Activated CD8-positive, alpha-beta memory T cell treated with anti-CD3 and anti-CD28 coated beads for 4 hours (primary cell): ENCODE data around the gene C1QTNF8.

Source experiments
- DNase-seq, 2 donors: peaks; one replicate each; pipeline ENCODE4 v3.0.0-alpha.2; 2020; ENCODE audit warnings: low read depth in 2 of 2

Gene C1QTNF8

DNA sequence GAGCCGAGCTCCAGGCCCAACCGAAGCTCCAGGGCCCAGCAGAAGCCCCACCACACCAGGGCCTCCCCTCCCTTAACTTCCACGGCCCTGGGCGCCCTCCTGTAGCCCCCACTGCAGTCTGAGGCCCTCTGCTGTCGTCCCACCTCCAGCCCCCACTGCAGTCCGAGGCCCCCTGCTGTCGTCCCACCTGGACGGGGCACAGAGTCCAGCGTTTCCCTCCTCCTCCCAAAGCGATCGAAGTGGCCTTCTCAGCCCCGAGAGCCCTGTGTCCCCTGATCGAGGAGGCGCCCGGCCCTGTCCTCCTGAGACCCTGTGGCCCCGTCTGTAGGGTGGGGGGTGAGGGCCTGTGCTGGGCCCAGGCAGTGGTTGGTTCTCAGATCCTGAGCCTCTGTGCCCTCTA, 31.1 kb upstream of the C1QTNF8 start:
- no peak for DNase-seq

DNA sequence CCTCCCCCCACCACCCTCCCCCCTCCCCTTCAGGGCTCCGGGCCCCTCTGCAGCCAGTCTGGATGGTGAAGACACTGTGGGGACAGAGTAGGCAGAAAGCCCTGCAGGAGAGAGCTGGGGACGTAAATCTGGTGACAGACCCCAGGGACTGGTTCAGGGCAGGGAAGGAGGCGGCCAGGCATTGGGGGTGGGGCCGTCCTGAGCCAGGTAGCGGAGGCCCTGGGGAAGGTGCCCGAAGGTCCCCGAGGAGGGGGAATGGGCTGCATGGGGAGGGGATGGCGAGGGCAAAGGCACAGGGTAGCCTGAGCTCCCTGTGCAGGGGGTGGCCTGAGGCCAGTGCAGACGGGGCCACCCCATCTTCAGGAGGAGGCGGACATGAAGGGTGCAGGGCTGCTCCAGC, 30.5 kb upstream of the C1QTNF8 start:
- DNase-seq: no peak

DNA sequence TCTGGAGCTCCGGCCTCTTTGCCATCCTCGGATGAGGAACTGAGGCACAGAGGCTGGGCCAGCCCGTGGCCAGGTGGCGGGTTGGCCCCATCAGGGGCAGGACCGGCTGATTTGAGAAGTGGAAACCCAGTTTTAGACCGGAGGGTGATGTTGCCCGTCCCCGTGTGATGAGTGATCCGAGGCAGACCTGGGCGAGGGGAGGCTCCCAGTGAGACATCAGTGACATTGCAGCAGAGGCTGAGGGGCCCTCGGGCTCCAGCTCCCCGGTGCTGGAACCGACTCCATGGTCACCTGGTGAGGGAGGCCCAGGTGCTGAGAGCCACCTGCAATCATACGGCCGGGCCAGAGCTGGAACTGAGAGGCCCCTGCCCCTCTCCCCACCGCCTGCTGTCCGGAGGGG, 30.0 kb upstream of the C1QTNF8 start:
- no peak for DNase-seq

DNA sequence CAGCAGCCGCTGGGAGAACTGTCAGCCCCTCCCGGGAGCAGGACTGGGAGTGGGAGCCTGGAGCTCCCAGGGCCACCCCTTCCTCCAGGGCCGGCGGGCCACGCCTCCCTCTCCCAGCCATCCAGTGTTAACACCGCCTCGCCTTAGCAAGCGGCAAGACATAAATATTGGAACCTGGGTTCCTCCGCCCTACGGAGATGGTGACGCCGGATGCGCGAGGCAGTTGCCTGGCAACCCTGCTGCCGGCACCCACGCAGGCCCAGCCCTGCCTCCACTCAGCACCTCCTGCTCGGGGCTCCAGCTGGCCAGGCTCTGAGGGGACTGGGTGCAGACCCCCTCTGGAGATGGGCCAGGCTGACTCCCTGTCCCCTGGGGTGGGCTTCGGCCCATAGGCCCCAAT, 29.4 kb upstream of the C1QTNF8 start:
- DNase-seq: no peak

DNA sequence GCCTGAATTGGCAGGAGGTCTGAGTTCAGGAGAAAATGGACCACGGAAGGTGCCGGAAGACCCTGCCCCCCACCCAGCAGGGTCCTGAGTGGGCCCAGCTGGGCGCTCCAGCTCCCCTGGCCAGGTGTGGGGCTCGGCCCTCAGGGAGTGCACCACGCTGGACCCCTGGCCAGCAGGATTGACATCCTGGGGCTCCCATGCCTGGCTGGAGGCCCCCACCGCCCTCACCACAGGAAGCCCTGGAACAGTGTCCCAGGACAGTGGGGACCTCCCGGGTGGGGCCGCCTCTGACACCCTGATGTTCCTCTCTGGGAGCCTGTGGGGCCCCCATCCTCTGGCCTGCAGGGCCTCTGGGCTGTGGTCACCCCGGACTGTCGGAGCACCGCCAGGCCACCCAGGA, 28.8 kb upstream of the C1QTNF8 start:
- no peak for DNase-seq

DNA sequence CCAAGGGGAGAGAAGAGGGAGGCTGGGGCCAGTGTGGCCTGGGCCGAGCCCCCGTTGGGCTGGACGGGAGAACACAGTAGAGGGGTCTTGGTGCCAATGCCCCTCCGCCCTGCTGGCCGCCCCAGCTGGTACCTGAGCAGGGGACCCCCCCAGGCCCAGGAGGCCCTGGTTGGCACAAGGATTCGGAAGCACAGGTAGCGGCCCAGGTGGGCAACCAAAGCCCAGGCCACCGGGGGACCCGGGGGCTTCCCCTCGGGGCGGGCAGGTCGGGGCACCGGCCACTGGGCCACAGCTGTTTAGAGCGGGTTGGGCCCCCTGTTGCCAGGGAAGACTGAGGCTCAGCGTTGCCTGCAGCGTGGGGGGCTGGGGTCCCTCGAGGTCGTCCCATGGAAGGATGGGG, 28.2 kb upstream of the C1QTNF8 start:
- no peak for DNase-seq

DNA sequence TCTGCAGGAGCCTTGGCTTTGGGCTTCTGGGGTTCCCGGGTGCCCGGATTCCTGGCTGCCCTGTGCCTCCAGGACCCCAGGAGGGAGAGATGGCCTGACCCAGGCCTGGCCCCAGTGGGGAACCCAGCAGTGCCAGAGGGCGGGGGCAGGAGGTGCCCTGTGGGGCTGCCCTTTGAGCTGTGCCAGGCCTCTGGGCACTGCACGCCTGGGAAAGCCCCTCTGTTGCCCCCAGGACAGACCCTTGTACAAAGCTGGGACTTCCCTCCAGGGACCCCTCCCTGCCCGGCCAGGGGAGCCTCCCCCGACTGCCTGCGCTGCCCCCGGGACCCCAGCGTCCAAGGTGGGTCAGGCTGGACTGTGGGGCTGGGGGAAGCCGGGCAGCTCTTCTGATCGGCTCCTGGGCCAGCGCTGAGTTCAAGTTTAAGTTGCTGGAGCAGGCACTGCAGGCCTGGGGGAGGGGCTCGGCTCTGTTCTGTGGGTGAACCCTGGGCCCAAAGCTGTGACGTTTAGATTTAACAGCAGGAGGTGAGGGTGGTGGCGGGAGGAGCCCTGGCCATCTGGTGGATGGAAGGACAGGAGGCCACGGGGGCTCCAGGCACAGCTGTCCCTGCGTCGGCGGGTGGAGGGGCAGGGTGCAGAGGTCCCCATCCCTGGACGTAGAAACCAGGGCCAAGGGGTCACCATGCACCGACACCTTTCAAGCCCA, 27.6 kb upstream of the C1QTNF8 start:
- DNase-seq: no peak

DNA sequence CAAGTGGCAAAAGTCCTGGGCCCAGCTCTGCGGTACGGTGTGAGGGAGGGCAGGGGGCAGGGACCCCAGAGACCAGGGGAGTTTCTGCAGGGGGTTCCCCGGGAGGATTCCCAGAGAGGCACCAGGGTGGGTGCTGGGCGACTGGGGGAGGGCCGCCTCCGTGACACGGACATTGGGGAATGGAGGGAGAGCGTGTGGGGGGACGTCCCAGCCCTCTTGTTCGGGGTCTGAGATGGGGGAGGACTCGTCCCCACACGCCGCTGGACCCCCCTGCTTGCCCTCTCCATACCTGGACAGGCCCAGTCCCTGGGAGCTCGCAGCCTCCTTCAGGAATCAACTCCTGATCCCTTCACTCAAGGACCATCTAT, 26.3 kb upstream of the C1QTNF8 start:
- DNase-seq: no peak

DNA sequence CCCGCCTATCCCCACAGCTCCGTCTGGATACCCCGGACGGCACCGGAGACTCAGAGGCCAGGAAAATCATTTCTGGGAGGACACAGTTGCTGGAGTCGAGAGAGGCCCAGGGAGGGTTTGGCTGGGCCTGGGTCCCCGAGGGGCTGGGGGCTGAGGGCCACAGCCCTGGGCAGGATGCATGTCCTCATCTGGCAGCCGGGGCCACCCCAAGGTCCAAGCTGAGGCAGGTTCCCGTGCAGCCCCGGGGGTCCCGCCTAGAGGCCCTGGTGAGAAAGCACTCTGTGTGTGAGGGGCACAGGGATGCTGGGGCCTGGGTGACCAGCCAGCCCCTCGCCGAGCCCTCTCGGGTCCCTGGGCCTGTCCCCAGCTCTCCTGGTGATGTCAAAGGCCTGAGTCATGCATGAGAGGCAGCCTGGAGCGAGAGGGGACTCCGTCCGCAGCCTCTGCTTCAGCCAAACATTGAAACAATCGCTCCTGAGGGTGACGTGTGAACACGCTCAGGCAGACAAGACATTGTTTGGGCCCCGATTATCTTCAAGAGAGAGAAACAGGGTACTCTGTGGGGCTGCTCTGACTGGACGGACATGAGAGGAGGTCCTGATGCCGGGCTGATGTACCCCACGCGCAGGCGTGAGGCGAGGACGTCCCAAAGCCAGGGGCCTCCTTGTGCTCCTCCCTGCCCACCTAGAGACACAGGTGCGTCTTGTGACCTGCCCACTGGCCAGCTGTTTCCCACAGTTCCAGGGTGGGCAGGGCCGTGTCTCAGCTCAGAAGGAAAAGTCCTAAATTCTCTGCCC, 25.8 kb upstream of the C1QTNF8 start:
- DNase-seq: no peak

DNA sequence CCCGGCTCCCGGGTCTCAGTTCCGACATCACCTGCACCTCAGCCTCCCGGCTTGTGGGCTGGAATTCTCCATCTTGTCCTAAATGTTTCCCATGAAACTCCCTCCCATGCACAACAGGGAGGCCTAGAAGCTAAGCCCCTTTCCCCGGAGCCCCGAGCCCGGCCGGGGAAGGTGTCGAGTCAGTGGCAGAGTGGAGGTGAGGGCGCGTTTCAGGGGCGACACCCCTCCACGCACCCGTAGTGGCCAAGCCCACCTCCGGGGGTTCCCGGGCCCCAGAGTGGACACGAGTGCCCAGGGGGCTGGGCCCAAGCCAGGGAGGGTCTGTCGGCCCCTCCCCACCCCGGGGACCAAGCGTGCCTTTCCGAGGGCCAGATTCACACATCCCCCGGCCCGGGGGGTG, 25.0 kb upstream of the C1QTNF8 start:
- no peak for DNase-seq

DNA sequence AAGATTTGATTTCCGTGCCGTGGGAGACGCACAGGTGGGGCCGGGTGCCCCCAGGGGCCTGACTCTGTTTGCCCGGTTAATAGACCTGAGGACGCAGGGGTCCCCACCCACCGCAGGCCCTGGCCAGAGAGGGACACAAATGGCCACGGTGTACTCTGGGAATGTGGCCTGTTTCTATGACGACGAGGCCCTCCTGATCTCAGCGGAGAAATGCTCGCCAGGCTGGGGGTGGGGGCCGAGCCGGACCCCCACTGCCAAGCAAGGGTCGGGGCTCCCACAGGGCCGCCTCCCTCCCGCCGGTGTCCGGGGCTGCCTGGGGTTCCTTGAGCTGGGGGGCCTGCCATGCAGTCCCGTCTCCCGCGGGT, 24.5 kb upstream of the C1QTNF8 start:
- no peak for DNase-seq

DNA sequence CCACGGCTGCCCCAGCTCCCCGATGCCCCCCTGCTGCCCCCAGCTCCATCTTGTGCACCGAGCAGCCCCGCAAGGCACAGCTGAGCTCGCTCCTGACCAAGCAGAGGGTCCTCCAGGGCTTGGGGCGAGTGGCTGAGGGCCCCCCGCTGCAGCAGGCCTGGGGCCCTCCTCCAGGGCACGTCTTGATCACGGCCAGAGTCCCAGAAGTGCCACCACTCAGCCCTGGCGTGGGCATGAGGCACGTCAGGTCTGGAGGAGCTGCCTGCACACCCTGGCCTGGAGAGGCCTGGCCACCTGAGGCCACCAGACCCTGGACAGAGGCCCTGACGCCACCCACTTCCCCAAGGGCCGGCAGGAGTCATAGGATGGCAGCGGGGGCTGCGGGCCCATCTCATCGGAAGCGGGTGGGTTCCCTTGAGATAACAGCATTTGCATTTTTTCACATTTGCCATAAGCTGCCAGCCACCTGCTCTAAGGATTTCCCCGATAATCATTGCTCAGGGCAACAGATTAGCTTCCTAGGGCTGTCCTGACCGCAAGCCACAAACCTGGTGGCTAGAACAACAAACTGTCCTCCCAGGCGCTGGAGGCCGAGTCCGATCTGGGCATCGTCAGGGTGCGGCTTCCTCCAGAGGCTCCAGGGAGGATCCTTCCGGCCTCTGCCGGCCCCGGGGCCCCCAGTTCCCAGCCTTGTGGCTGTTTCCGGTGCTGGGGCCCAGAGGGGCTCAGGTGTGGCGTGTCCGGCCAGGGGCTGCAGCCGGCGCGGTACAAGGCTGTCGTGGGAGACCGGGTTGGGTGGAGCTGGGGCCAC, 23.9 kb upstream of the C1QTNF8 start:
- DNase-seq: no peak

DNA sequence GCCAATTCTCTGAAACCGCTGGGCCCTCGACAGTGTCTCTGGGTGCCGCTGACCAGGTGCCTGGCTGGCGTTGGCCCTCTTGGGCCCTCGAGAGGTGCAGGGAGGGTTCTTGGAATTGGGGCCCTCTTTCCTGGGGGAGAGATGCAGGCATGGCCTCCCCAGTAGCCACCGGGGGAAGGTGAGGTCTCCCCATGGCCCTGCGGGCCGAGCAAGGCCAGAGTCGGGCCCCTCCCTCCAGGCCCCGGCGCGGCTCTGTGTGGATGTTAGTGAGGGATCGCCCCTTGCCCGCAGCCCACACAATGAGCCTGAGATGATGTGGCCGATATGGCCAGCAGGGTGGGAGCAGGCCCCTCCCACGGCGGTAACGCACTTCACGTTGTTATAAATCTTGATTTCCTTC, 23.1 kb upstream of the C1QTNF8 start:
- no peak for DNase-seq

DNA sequence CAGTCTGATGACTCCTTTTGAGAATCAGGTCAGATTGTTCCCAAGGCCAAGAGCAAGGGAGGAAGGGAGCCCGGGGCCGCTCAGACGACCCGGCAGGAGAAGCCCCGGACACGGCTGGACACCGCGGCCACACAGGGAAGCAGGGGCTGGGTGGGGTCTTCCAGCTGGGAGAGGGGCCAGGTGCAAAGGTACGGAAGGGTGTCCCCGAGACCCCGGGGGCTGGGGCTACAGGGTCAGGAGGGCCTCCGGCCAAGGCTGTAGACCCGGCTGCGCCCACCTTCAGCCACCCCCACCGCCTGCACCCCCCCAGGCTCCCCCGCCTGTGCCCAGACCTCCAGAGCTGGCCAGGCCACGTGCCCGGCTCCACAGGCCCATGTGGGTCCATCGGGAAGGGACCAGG, 21.9 kb upstream of the C1QTNF8 start:
- DNase-seq: no peak

DNA sequence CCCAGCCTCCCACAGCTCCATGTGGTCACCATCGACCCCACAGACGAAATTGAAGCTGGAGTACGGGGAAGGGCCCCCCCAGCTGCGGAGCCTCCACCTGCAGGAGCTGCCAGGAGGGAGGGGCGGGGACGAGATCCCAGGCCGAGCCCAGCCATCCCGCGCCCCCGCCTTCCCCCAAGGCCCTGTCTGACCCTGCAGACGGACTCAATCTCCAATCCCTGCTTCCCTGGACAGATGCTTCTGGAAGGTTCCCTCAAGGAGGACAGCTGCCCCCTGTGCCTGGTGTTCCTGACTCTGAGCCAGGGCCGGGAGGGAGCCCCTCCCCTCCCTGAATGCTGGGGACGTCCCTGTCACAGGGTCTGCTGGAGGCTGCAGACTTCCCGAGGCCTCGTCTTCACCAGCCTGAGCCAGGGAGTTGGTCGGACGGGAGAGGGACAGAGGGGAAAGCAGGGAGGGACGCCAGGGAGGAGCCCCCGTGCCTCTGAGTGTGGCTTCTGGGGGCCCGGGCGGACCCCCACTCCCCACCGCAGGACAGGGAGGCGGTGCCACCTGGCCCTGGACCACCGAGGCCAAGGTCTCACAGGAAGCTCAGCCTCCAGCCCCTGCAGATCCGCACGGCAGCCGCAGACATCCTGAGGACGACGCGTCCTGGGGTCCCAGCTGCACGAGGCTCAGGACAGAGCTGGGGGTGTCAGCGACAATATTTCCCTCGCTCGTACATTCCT, 21.3 kb upstream of the C1QTNF8 start:
- no peak for DNase-seq

DNA sequence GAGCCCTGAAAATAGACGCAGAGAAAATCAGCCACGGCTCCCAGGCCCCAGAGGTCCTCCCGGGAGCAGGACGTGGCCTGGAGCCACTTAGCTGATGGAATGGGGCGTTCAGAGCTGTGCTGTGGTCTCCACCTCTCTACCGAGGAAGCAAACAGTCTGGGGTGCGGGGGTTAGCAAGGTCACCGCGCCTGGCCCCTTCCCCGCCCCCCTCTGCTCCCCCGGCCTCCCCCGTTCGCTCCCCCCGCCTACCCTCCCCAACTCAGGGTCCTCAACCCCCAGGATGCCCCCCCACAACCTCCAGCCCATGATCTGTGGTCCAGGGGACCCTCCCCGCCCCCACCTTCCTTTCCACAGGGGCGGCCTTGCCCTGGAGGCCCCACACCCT, 20.6 kb upstream of the C1QTNF8 start:
- DNase-seq: no peak

DNA sequence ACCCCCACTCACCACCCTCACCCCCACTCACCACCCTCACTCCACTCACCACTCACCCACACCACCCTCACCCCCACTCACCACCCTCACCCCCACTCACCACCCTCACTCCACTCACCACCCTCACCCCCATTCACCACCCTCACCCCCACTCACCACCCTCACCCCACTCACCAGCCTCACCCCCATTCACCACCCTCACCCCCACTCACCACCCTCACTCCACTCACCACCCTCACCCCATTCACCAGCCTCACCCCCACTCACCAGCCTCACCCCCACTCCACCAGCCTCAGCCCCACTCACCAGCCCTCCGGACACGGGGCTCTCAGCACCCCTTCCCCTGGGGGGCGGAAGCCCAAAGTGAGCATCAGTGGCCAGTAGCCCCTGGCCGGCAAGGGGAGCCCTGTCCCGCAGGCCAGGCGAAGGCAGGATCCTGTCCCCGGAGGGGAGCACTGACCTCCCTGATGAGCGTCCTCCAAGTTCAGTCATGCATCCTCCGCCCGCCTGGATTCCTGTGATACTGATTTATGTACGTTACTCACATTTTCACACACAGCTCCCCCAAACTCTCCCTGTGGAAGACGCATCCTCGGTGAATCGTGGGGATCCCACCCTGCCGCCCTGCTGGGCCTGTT, 18.0 kb upstream of the C1QTNF8 start:
- no peak for DNase-seq

DNA sequence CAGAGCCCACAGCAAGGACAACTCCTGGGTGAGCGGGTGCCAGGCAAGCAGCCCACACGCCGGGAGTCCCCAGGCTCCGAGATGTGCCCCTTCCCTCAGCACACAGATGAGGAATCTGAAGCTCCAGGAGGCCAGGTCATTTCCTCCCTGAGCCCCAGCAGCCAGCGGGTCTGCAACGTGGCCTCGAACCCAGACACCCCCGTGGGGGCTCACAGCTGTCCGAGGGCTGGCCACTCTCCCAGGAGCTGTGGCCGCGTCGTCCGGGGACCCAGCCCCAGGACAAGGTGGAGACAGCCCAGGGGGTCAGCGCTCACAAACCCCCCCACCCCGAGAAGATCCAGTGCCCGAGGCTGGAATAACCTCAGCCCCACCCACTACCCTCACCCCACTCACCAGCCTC, 17.4 kb upstream of the C1QTNF8 start:
- no peak for DNase-seq

DNA sequence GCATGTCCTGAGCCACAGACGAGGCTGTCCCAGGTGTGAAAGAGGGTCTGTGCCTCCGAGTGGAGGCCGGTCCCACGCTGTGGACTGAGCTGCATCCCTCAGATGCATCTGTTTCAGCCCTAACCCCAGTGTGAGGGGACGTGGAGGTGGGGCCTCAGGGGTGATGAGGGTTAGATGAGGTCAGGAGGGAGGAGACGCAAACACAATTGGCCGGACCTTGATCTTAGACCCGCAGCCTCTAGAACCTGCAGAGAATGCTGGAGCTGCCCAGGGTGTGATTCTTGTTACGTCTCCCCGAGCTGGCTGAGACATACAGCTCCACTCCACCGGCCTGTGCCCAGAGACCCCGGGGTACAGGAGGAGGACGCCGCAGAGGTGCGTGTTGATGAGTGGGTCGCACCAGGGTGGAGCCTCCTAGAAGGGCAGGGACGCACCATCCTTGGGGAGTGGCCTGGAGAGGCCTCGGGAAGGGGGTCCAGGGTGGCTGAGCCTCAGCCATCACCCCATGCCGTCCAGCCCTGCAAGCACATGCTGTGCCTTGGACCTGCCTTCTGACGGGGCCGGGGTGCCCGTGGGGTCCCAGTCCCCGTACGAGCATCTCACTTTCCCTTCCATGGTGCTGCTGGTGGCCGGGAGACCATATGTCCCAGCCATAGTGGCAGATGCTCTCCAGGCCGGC, 16.6 kb upstream of the C1QTNF8 start:
- no peak for DNase-seq

DNA sequence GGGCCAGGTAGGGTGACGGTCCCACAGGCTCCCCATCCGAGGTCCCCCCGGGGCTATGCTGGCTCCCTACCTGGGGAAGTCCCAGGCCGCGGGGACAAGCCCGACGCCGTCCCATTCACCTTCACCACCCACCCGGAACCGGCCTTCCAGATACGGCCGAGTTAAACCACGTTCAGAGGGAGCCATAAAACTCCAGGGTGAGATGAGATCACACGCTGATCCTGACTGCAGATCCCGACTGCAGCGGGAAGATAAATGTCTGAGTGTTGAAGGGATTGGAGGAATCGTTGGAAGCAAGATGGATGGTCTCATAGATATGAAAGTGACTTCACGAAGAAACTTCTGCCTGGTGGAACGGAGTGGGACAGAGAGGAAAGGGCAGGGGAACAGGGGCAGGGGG, 13.6 kb upstream of the C1QTNF8 start:
- no peak for DNase-seq
